GM19324 (cell line): Measurements from ENCODE around the gene TMEM54.

ENCODE experiments used
- ATAC-seq: cut with Tn5 transposase; IDR thresholded peaks from one replicate; pipeline ENCODE4 v1.9.1; 2021; ENCODE audit warnings: mild to moderate bottlenecking, moderate library complexity; ENCODE audit not compliant: unreplicated experiment, low FRiP score

TMEM54 gene

GRCh38 chr1:32900956-32901822, at the start of gene TMEM54:
TSS of gene TMEM54 (minus strand) at chr1:32901389. CDS start at chr1:32901238, 151 bp downstream.
- no peak for ATAC-seq

GRCh38 chr1:32949519-32949918, 48.3 kb upstream of the TMEM54 start:
- ATAC-seq, result no peak

- no peak for ATAC-seq
These were observed 47.7 kb upstream of the TMEM54 start for GRCh38 chr1:32948905-32949304.

- ATAC-seq, result no peak
These were observed 47.2 kb upstream of the TMEM54 start for GRCh38 chr1:32948390-32948722.

- no peak for ATAC-seq
These were observed 46.6 kb upstream of the TMEM54 start for GRCh38 chr1:32947669-32948389.

GRCh38 chr1:32946413-32946812, 45.2 kb upstream of the TMEM54 start:
- ATAC-seq, result no peak

GRCh38 chr1:32944180-32944579, 43.0 kb upstream of the TMEM54 start:
- ATAC-seq, result no peak

- no peak for ATAC-seq
These were observed 38.6 kb upstream of the TMEM54 start for GRCh38 chr1:32939655-32940371.

GRCh38 chr1:32937061-32937460, 35.9 kb upstream of the TMEM54 start:
- no peak for ATAC-seq

- ATAC-seq, result no peak
These were observed 33.3 kb upstream of the TMEM54 start for GRCh38 chr1:32934535-32934934.

GRCh38 chr1:32933742-32934322, 32.6 kb upstream of the TMEM54 start:
- ATAC-seq, result no peak

- ATAC-seq, result no peak
These were observed 30.6 kb upstream of the TMEM54 start for GRCh38 chr1:32931760-32932159.

GRCh38 chr1:32929366-32929765, 28.2 kb upstream of the TMEM54 start:
- ATAC-seq, result no peak

GRCh38 chr1:32928715-32929114, 27.5 kb upstream of the TMEM54 start:
- no peak for ATAC-seq

GRCh38 chr1:32928285-32928684, 27.1 kb upstream of the TMEM54 start:
- no peak for ATAC-seq

GRCh38 chr1:32927441-32927840, 26.3 kb upstream of the TMEM54 start:
- ATAC-seq, result no peak

GRCh38 chr1:32926562-32926961, 25.4 kb upstream of the TMEM54 start:
- no peak for ATAC-seq

GRCh38 chr1:32925403-32926162, 24.4 kb upstream of the TMEM54 start:
- no peak for ATAC-seq

GRCh38 chr1:32924881-32925344, 23.7 kb upstream of the TMEM54 start:
- ATAC-seq, result no peak

- no peak for ATAC-seq
These were observed 19.6 kb upstream of the TMEM54 start for GRCh38 chr1:32920833-32921232.
